H1 (cell line): Measurements from ENCODE around the gene EFCAB6. TPM values are rescaled to one million over a fixed set of nuclear protein-coding genes. Genes with fewer than 3 reads are reported as not detected.

ENCODE experiments used
- CHD7 ChIP-seq: fragments of 300-600 bp; sonication (generic); IDR thresholded peaks from 2 replicates; pipeline ENCODE4 v1.7.1; 2012; ENCODE audit warnings: low read length, moderate library complexity, mild to moderate bottlenecking, inconsistent platforms; ENCODE audit not compliant: insufficient replicate concordance
- E2F6 ChIP-seq: IDR thresholded peaks from 2 replicates; pipeline ENCODE4 v1.6.1; 2012; ENCODE audit warnings: inconsistent platforms
- KDM1A ChIP-seq: fragments of 200-600, 300-600 bp; sonication (generic); IDR thresholded peaks from 2 replicates; pipeline ENCODE4 v1.7.1; 2016; ENCODE audit warnings: mild to moderate bottlenecking, low read length, borderline replicate concordance
- NANOG ChIP-seq: IDR thresholded peaks from 2 replicates; pipeline ENCODE4 v1.6.1; 2011; ENCODE audit warnings: low read length, low read depth, mild to moderate bottlenecking, inconsistent platforms; ENCODE audit not compliant: insufficient read depth, poor library complexity, severe bottlenecking
- POLR2AphosphoS5 ChIP-seq: IDR thresholded peaks from 2 replicates; pipeline ENCODE4 v1.6.1; 2011; ENCODE audit warnings: low read depth, low read length
- polyA plus RNA-seq, 7 experiments: library from polyadenylated mRNA; depleted of rRNA in 3 of 7; stranded (reverse) in 5 of 7; unstranded in 2 of 7; fragments of >200 nt in 5 of 7; fragments of 200-250 nt in 2 of 7; gene quantifications; 1 replicate in 5 of 7; 2 replicates in 1 of 7; 4 replicates in 1 of 7; pipeline versions ENCODE4 v1.2.1 to v1.2.3, GENCODE V29; 2011 to 2013; ENCODE audit warnings: missing spikeins in 2 of 7, mixed read lengths in 2 of 7
- total RNA-seq: library from RNA; stranded (reverse); fragmentation: NEBNext Ultra II Directional; extraction: Animal tissue kit (Norgen Biotek cat#: 25700); gene quantifications from 2 replicates; pipeline ENCODE4 v1.2.1, GENCODE V29; 2021

Gene EFCAB6
- total and polyA plus RNA-seq, 2 of the 8 experiments (the other 6 are each of a cell fraction or from before 2014, with no cell fraction given) = 0.32 to 1.7 TPM

GRCh38 chr22:43625242-43625641 lies 186.9 kb downstream of the EFCAB6 start (continued):
- no peak for TF ChIP-seq CHD7
- no peak for TF ChIP-seq POLR2AphosphoS5
- TF ChIP-seq KDM1A = no peak
- TF ChIP-seq NANOG = no peak
- TF ChIP-seq E2F6 = no peak
- TF ChIP-seq, all 59 proteins: peak for 0
